Measurements from ENCODE around the gene FKBP7.
"Not testable (repeated sequence)": the region's sequence is repeated elsewhere in the genome, so short reads cannot be mapped to it uniquely, and the experiment has no call there.

FKBP7 gene

DNA sequence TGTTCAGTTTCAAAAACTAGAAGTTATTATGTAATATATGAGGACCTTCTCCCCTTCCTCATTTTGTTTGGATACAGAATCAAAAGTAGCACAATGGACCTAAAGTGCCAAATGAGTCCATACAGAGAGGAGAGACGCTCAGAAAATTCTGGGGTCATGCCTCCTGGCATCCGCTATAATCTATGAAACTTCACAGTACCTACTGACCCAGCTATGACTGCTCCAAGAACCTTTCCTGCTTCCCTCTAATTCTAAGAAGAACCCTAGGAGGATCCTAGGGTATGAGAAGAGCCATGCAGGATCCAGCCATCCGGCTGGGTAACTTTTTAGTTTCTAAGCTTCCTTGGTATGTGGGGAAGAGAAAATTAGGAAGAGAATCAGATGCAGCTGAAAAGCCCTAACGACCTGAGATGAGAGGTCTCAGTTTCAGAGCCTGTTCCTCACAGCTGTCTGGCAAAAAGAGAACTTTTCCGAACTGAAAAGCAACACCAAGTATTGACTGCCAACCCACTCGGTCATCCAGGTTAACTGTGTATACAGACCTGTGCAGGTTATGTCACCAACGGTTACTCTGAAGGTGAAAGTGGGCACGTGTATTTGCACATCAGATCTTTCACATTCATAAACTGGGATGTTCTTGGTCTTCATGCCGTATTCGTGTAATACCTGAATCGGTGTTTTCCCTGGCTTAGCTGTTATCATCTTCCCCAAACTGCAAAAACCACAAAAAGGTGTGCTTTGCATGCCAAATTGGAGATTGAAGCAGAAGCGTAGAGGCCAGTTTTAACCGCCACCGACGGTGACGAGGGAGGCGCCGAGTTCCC, 28.5 kb downstream of the FKBP7 start:
- DNase-seq, result peak; percentile 20
- no peak for ATAC-seq

DNA sequence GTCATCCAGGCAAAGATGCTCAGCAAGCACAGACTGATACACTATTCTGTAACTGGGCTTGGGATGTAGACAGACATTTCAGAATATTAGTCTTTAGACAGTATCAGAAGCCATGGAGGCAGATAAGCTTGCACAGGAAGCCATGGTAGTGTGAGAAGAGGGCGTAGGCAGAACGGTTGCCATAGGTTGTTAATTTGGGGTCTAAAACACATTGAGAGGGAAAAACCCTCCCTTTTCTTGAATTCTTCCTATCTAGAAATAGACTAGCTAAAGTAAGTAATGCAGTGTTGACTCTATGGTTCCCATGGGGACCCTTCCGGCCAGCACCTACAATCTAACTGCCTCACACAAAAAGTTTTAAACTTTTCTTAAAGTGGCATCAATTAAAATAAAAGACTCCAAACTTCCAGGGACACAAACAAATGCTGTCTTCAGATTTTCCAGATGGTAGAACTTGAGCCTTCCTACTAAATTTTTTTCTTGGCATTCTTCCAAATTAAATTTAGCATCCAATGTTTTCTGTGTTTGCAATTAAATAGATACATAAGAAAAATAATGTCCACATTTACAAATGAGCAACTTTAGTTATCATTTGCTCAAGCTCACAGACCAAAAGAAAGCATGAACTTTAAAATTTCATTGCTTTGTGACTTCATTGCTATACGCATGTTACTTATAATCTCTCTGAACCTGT, 29.3 kb downstream of the FKBP7 start:
- no peak for DNase-seq
- ATAC-seq, result no peak

DNA sequence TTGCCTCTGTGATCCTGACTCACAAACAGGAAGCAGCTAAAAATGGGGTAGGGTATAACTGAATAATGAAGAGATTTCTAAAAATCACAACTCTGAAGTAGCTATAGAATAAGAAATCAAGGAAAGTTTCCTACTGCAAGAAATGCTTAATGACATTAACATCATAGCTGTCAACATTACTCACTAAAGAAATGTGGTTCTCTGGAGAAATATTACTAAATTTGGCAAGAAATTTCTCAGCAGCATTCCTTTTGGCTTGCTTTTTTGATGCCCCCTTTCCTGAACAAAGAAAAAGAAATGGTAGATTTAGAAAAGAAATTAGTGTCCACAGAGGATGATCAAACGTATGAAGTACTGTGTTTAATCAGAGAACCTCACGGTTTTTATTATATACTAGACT, 37.0 kb downstream of the FKBP7 start:
- ATAC-seq (no peak), DNase-seq (no peak)

DNA sequence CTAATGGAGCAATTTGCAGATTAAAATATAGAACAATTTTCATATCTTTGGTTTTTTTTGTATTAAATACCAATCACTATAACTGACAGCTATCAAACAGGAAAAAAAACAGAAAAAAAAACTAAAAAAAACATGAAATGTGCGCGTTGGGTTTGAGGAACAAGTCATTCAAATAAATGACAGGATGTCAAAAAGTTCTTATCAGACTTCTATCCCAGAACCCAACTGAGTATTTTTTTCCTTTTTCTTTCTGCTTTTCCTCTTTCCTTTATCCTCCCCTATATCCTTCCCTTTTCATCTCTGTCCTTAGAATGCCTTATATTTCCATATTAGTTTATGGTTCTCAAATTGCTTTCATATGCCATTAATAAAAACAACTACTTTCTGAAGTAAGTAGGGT, 41.7 kb downstream of the FKBP7 start:
- DNase-seq (no peak), ATAC-seq (no peak)

DNA sequence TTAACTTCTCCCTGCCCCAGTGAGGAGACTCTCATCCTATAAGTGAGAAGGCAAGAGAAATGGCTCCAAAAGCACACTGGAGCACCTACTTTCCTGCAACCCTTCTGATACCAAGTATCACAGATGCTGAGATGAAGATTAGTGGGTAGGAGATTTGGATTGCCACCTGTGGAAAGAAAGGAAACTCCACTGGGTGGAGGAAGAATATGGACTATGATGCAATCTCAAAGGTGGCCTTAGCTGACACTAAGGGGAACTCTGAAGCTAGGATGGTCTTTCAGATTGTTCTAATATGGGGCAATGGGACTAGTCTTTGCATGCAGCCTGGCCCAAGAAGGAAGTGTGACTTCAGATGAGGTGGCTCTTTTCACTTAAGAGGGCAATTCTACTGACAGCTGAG, 49.1 kb downstream of the FKBP7 start:
- DNase-seq (no peak), ATAC-seq (no peak)

DNA sequence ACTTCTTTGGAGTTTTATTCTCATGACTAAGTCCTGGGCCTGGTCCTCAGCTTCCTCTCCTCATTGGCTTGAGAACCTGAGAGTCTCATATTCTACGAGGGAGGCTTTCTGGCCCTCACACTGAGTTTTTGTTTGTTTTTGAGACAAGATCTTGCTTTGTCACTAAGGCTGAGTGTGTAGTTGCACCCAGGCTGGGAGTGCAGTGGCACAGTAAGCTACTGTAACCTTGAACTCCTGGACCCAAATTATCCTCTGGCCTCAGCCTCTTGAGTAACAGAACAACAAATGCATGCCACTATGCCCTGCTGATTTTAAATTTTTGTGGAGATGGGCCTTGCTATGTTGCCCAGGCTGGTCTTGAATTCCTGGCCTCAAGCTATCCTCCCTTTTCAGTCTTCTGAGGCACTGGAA, 50.0 kb downstream of the FKBP7 start:
- ATAC-seq, result no peak
- DNase-seq, result no peak

DNA sequence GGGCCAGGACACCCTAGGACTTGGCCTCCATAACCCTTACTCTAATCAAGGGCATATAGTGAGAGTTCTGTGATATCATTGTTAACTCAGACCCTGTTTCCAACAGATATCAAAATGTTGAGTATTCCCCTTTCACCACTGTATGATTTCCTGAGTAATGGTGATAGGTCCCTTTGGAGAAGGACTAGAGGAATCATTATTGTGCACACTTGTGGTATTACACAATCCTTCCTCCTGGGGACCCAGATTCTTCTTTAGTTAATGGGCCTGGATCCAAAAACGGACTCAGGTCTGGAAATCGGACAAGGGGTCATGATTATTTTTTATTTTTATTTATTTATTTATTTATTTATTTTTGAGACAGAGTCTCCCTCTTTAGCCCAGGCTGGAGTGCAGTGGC, 50.9 kb downstream of the FKBP7 start:
- DNase-seq (no peak), ATAC-seq (no peak)

DNA sequence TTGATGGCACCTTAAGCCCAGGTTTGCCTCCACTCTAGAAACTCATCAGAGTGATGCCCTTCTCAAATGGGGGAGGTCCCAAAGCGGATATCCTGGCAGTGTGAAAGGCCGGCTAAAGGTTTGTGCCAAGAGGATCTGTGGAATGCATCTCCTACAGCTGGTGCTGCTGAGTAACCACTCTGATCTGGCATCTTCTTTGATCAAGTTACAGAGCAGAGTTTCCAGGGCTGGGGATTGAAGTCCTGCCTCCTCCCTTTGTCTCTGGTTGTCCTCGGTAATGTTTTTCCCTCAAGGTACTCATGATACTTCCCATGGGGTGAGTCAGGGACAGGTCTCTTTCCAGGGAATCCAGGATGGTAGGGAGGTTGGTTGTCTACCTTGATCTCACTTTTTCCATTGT, 52.0 kb downstream of the FKBP7 start:
- DNase-seq (no peak), ATAC-seq (no peak)

DNA sequence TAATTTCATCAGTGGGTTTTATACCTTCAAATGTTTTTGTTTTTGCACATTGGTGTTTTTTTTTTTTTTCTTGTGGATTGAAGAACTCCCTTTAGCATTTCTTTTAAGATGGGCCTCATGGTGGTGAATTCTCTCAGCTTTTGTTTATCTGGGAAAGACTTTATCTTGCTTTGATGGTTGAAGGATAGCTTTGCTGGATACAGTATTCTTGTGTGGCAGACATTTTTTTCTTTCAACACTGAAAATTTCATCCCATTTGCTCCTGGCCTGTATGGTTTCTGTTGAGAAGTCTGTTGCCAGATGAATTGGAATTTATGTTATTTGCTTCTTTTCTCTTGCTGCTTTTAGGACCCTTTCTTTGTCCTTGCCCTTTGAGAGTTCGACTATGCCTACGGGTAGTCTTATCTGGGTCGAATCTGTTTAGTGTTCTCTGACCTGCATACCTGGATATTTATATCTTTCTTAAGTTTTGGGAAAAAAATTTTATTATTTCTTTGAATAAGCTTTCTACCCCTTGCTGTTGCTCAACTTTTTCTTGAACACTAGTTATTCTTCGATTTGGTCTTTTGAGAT, 53.1 kb downstream of the FKBP7 start:
- DNase-seq (no peak), ATAC-seq (no peak)

DNA sequence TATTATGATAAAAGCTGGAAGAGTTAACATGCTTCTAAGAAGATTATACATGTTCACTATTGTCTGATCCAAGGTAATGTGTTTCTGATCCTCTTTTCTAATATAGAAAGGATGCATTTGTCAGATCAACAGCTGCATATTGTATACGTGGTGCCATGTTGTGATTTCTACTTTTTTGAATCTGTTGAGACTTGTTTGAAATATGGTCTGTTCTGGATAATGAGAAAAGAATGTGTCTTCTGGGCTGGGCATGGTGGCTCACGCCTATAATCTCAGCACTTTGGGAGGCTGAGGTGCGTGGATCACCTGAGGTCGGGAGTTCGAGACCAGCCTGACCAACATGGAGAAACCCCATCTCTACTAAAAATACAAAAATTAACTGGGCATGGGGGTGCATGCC, 54.7 kb downstream of the FKBP7 start:
- not testable (repeated sequence) for DNase-seq, ATAC-seq

DNA sequence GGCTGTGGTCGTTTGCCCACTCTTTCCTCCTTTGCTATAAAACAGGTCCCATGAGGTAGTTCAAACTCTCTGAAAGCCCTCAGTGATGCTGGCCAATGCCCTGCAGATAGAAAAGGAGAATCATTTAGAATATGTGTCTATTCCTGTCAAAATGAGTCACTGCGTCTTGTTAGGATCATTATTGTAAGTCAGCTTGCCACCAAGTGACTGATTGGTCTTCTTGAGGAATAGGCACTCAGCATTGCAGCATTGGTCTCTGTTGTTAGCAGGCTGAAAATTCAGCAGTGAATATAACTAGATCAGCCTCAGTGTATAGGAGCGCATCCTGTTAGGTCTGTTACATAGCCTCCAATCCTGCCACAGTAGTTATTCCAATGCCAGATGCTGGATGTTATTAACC, 56.3 kb downstream of the FKBP7 start:
- no peak for ATAC-seq

DNA sequence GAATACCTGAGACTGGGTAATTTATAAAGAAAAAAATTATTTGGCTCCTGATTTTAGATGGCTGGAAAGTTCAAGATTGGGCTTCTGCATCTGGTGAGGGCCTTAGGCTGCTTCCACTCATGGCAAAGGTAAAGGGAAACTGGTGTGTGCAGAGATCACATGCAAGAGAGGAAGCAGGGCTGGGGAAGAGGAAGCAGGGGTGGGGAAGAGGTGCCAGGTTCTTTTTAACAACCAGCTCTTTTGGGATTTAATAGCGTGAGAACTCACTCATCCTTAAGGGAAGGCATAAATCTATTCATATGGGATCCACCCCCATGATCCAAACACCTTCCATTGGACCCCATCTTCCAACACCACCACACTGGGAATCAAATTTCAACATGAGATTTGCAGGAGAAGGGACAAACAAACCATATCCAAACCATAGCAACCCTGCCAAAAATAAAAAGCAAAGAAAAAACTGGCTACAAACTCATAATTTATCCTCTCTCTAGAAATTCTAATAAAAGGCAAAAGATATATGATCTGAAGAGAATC, 57.9 kb downstream of the FKBP7 start:
- ATAC-seq, result no peak
- DNase-seq, result no peak

More for the DNA sequence above, 56.3 kb downstream of the FKBP7 start:
- DNase-seq, result no peak

DNA sequence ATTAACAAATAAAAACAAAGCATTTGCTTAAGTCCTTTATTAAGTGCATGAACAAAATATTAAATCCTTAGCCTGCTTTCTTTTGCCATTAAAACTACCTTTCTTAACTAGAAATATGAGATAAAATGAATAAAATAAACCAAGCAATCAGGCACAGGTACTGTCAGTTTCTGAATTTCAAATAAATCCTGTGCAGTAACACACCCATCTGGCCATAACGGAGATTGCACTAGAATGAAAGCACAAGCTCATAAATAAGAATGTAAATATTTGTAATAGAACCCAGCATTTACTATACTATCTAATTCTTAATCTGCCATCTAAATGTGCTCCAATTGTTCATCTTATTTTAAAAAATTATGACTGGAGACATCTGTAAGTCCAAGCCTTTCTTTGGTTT, 59.3 kb downstream of the FKBP7 start:
- ATAC-seq (no peak), DNase-seq (no peak)

DNA sequence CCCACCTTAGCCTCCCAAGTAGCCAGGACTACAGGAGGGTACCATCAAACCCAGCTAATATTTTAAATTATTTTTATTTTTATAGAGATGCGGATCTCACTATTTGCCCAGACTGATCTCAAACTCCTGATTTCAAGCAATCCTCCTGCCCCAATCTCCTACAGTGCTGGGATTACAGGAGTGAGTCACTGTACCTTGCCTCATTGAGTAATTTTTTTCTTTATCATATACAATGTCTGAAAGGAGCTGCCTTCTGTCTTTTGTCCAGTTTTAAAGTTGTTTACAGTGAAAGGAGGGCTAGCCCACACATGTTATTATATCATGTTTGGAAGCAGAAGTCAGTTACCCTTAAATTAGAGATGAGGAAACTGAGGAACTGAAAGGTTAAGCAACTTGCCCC, 60.0 kb downstream of the FKBP7 start:
- DNase-seq (no peak), ATAC-seq (no peak)

DNA sequence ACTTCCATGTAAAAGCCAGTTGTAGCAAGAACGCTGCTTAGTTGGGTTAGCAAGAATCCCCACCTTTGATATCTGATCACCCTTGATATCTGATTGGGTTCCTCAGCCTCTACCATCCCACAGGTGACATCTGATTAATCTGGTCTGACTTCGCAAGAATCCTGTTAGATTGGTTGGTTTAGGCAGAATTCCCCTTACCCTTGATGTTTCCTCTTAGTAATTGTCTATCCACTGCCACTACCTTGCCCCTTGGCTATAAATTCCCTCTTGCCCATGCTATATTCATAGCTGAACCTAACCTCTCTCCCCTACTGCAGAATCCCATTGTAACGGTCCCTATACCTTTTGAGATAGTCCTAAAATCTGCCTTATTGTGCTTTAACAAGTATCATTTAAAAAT, 60.5 kb downstream of the FKBP7 start:
- DNase-seq (no peak), ATAC-seq (no peak)

DNA sequence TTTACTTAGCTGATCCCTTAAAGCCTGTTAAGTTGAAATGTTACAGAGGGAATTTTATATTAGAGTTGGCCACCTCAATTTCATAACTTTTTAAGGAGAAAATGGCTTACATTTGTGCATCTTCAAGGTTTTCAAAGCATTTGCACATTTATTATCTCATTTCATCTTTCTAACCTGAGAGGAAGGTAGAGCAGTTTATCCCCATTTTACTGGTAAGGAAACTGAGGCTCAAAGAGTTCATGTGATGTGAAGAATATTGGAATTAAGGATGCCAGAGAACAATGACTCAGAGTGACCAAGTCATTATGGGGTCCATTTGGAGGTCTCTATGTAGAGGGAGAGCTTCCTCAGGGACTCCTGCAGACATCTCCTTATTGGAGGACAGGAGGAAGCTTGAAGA, 62.4 kb downstream of the FKBP7 start:
- no peak for DNase-seq
- no peak for ATAC-seq

DNA sequence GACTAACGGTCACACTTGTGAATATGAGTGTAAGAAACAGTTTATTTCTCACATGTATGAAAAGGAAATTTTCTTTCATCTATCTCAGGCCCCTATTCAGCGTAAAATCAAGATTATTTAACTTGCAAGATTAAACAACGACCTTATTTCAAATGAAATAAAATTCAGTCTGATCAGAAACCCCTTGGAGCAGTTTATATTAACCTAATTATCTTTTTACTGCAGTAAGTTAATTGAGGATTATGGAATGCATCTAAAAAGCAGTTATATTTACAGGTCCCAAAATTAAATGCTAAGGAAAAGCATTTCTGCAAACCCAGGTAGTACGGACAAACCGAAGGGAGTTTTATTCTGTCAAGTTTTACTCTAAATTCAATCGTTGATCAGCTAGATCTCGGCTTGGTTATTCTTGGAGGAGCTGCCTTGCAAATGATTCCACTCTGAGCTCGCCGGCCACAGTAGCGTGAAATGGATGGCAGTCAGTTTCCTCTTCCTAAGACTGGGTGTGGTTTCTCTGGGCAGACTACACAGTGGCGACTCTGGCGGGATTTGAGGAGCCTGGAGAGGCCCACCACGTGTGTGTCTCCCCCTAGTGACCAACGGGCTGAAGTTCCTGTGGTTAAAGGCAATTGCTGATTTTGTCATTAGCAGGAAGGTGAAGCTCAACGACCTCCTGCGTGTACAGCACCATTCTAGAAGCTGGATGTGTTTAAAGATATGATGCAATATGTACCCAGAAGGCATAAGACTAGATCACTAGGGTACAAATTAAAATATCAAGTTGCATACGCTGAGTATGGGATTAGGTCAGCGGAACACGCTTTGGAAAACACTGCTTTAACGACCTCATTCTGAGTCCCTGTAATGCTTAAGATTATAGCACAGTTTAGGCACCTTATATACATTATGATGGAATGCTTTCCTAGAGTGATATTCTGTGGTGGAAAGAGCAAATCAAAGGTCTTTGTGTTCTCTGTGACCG, 63.8 kb downstream of the FKBP7 start:
- DNase-seq (peak; percentile 85), ATAC-seq (peak; percentile 90)
